ENCODE results near the gene GIMAP8. TPM values are rescaled to one million over a fixed set of nuclear protein-coding genes. Genes with fewer than 3 reads are reported as not detected.
"Not testable (repeated sequence)": the region's sequence is repeated elsewhere in the genome, so short reads cannot be mapped to it uniquely, and the experiment has no call there.

Gene GIMAP8
- total RNA-seq, 4 donors from 2014 or later = 7.5 to 34.5 (median 20.0) TPM

DNA sequence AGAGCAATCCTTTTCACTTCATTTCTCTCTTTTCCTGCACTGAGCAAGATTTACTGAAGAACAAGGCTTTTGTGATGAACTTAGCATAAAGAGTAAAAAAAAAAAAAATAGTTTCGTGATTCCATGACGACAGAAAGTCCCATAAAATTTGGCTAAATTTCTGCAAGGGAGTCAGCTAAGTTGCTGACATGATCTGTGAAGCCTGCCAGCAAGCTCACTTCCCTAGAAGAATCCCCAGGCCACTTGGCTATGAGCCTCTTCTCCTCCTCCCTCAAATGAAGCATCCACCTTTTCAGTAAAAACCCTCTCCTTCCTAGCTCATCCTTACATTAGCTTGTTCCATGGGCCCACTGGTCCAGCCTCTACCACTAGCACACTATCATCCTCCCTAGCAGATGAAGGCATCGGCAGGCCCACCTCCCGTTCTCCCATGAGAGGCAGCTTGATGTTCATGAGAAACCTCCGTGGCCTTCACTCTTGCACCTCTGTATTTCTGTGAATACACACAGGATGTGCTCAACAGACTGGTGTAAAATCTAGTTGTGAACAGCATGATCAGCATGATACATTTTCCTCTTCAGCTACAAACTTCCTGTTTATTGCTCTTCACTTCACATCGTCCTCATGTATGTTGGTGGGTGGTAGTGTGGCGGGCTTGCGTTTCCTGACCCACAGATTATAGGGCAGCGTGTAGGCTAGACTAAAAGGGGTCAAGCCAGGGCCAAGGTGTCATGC is 30.9 kb downstream of the GIMAP8 start:
- 73% methylated on average over 9 of the region's 9 CpGs for WGBS, 2 donors
- no peak for DNase-seq

DNA sequence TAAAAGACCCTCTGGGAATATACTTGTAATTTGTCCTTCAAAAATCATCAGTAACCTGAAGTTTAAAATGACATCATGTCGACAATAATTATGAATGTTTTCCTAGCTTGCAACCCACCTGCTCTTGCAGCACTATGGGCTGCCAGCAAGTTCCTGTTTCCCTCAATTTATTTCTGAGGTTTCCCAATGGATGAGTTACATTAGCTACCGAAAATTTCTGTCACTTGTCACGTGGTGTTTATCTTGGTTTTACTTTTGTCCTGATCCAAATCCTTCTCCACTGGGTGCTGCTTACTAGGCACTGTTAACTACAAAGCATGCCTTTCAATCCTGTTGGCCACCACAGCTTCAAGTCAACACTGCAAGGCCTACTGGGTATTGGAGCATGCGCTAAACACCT is 31.5 kb downstream of the GIMAP8 start:
- TF ChIP-seq, protein P1, sequence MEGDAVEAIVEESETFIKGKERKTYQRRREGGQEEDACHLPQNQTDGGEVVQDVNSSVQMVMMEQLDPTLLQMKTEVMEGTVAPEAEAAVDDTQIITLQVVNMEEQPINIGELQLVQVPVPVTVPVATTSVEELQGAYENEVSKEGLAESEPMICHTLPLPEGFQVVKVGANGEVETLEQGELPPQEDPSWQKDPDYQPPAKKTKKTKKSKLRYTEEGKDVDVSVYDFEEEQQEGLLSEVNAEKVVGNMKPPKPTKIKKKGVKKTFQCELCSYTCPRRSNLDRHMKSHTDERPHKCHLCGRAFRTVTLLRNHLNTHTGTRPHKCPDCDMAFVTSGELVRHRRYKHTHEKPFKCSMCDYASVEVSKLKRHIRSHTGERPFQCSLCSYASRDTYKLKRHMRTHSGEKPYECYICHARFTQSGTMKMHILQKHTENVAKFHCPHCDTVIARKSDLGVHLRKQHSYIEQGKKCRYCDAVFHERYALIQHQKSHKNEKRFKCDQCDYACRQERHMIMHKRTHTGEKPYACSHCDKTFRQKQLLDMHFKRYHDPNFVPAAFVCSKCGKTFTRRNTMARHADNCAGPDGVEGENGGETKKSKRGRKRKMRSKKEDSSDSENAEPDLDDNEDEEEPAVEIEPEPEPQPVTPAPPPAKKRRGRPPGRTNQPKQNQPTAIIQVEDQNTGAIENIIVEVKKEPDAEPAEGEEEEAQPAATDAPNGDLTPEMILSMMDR (IDR thresholded peaks at IDR 0.05) = no peak
- TF ChIP-seq POLR2A (IDR thresholded peaks at IDR 0.05) = no peak
- intact Hi-C loops (cut with DNase I) = no loop called here
- Histone ChIP-seq H3K27ac (peak overlapping the region in 1 of 3 donors; percentile 49), H3K27me3 (no peaks in the 10 kb centered on the region), H3K4me3 (replicated peaks in 1 of 3) (no peak overlapping the region), H3K4me1 (peaks cover 0 to 3% of the 10 kb centered on the region in 2 donors), H3K36me3 (no peaks in the 10 kb centered on the region), H3K9me3 (no peaks in the 10 kb centered on the region)
- no peak for DNase-seq
- 73 to 75% methylated on average over 4 of the region's 4 CpGs for WGBS, 2 donors

More for the DNA sequence above, 30.9 kb downstream of the GIMAP8 start:
- Histone ChIP-seq H3K27ac (peak overlapping the region in 1 of 3 donors; percentile 49), H3K27me3 (no peaks in the 10 kb centered on the region), H3K9me3 (no peaks in the 10 kb centered on the region), H3K4me3 (replicated peaks in 1 of 3) (no peak overlapping the region), H3K36me3 (no peaks in the 10 kb centered on the region), H3K4me1 (peaks cover 0 to 3% of the 10 kb centered on the region in 2 donors)
- intact Hi-C loops (cut with DNase I) = no loop called here
- TF ChIP-seq POLR2A (IDR thresholded peaks at IDR 0.05) = no peak
- TF ChIP-seq, protein P1 (IDR thresholded peaks at IDR 0.05) = no peak

DNA sequence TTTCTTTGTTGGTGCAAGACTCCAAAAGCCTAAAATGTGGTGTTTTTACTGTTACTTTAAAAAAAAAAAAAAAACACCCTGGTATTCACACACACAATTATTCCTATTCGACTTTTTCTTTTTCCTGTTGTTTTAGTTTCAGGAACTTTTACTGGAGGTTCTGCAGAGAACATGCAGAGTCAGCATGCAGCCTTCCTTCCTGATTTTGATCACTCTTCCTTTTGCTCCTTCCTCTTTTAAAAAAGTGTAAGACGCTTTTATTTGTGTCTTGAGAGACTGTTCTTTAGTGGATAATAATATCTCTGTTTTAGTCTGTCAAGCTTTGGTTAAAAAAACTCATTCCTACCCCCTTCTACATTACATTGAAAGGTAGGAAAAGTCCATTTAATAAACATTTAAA is 33.1 kb downstream of the GIMAP8 start:
- 18% methylated on average over 2 of the region's 2 CpGs for WGBS, 2 donors
- DNase-seq; H3K4me3 ChIP-seq (replicated peaks in 1 of 3); H3K4me1 ChIP-seq; H3K27me3 ChIP-seq; H3K9me3 ChIP-seq; H3K36me3 ChIP-seq; intact Hi-C loops (cut with DNase I): not testable (repeated sequence)
- peak overlapping the region in 1 of 3 donors; percentile 56 for H3K27ac ChIP-seq

DNA sequence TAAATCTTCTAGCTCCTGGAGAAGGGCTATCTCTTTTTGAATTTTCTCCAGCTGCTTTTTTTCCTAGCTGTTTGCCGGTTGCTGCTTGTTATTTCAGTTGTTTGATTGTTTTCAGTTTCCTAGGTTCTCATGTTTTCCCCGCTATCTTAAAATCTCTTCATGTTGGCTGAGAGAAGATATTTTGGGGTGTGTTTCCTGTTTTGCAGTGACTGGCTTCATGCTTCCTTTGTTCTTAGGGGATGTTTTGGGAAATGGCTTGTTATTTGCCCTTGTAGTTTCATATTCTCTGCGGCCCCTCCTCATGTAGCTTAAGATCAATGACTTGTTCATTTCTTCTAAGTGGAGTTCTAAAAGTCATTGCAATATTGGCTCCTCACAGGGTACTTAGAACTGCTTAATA is 33.6 kb downstream of the GIMAP8 start:
- WGBS, 2 donors = 44 to 50% methylated on average over 3 of the region's 3 CpGs
- DNase-seq; H3K36me3 ChIP-seq; H3K4me3 ChIP-seq (replicated peaks in 1 of 3); H3K4me1 ChIP-seq; intact Hi-C loops (cut with DNase I); H3K27me3 ChIP-seq; H3K9me3 ChIP-seq: not testable (repeated sequence)
- peak overlapping the region in 1 of 3 donors; percentile 56 for H3K27ac ChIP-seq

DNA sequence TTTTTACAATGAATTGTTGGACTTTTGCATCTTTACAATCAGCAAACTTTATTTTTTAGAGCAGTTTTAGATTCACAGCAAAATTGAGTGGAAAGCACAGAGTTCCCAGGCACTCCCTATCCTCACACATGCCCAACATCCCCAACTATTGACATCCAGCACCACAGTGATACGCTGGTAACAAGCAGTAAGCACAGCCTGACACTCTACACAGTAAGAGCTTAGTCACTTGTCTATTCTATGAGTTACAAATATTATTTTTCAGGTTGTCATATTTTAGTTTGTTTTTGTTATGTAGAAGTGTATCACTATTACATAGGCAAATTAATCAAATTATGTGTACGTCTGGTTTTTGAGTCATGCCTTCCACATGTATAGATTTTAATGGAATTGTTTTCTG is 37.2 kb downstream of the GIMAP8 start:
- intact Hi-C loops (cut with DNase I) = no loop called here
- TF ChIP-seq, protein P1 (IDR thresholded peaks at IDR 0.05) = no peak
- TF ChIP-seq POLR2A (IDR thresholded peaks at IDR 0.05) = no peak
- no peaks in the 10 kb centered on the region for H3K27me3 ChIP-seq
- no peak for DNase-seq
- no peaks in the 10 kb centered on the region for H3K36me3 ChIP-seq
- no peaks in the 10 kb centered on the region for H3K9me3 ChIP-seq
- no peak overlapping the region for H3K27ac ChIP-seq
- no peak overlapping the region for H3K4me3 ChIP-seq (replicated peaks in 1 of 3)
- H3K4me1 ChIP-seq = no peaks in the 10 kb centered on the region
- WGBS, 2 donors = 81 to 85% methylated on average over 2 of the region's 2 CpGs

DNA sequence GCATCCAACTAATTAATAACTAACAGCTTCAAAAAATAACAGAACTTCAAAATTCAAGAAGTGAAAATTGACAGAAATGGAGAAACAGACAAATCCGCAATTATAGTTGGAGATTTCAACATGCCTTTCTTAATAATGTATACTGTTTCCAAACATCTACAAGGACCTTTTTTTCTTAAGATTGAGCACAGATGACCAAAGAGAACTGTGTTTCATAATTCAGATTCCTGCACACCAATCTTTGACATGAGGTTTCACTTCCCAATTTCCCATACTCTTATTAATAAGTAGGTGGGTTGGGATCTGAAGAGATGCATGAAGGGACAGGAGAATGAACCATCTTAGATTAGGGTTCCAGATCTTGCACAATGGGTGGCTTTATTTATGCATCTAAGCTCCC is 39.4 kb downstream of the GIMAP8 start:
- no peak for DNase-seq
- intact Hi-C loops (cut with DNase I) = no loop called here
- WGBS, 2 donors = 89 to 95% methylated on average over 1 of the region's 1 CpG
- H3K27me3 ChIP-seq = no peaks in the 10 kb centered on the region
- H3K36me3 ChIP-seq = no peaks in the 10 kb centered on the region
- H3K27ac ChIP-seq = no peak overlapping the region
- H3K4me3 ChIP-seq (replicated peaks in 1 of 3) = no peak overlapping the region
- H3K4me1 ChIP-seq = no peaks in the 10 kb centered on the region
- no peaks in the 10 kb centered on the region for H3K9me3 ChIP-seq
- TF ChIP-seq, protein P1 (IDR thresholded peaks at IDR 0.05) = no peak
- TF ChIP-seq POLR2A (IDR thresholded peaks at IDR 0.05) = no peak

DNA sequence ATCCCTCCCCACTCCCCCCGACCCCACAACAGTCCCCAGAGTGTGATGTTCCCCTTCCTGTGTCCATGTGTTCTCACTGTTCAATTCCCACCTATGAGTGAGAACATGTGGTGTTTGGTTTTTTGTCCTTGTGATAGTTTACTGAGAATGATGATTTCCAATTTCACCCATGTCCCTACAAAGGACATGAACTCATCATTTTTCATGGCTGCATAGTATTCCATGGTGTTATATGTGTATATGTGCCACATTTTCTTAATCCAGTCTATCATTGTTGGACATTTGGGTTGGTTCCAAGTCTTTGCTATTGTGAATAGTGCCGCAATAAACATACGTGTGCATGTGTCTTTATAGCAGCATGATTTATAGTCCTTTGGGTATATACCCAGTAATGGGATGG is 43.0 kb downstream of the GIMAP8 start:
- H3K4me1 ChIP-seq; H3K27ac ChIP-seq; H3K4me3 ChIP-seq (replicated peaks in 1 of 3); H3K36me3 ChIP-seq; H3K9me3 ChIP-seq; H3K27me3 ChIP-seq; intact Hi-C loops (cut with DNase I); DNase-seq: not testable (repeated sequence)
- WGBS, 2 donors = 76 to 80% methylated on average over 2 to 3 of the region's 3 CpGs
